ENCODE data around the gene HTT-AS.

Gene HTT-AS

GRCh38 chr4:3046162-3046561 is 28.2 kb downstream of the HTT-AS start:
- Histone ChIP-seq H3K27ac (ENCODE audit: low read depth, low read length) (no peak overlapping the region), H3K4me3 (ENCODE audit: low read depth in 1 of 2, low read length in 2 of 2) (no peak overlapping the region)

GRCh38 chr4:3044870-3045819 is 29.2 kb downstream of the HTT-AS start:
- Histone ChIP-seq H3K27ac (ENCODE audit: low read depth, low read length) (no peak overlapping the region), H3K9me3 (ENCODE audit: low read length) (no peaks in the 10 kb centered on the region), H3K4me3 (ENCODE audit: low read depth in 1 of 2, low read length in 2 of 2) (no peak overlapping the region), H3K27me3 (ENCODE audit: control insufficient read depth in 1 of 2, insufficient read depth in 2 of 2, low read length in 2 of 2) (no peaks in the 10 kb centered on the region), H3K9ac (ENCODE audit: low read length) (no peak overlapping the region), H3K36me3 (ENCODE audit: insufficient read depth, low read length) (no peaks in the 10 kb centered on the region), H3K4me1 (ENCODE audit: insufficient read depth, low read length) (peaks cover 5% of the 10 kb centered on the region)

More at GRCh38 chr4:3046162-3046561, 28.2 kb downstream of the HTT-AS start:
- Histone ChIP-seq H3K36me3 (ENCODE audit: insufficient read depth, low read length) (no peaks in the 10 kb centered on the region), H3K4me1 (ENCODE audit: insufficient read depth, low read length) (peaks cover 5% of the 10 kb centered on the region), H3K9me3 (ENCODE audit: low read length) (no peaks in the 10 kb centered on the region), H3K27me3 (ENCODE audit: control insufficient read depth in 1 of 2, insufficient read depth in 2 of 2, low read length in 2 of 2) (no peaks in the 10 kb centered on the region), H3K9ac (ENCODE audit: low read length) (no peak overlapping the region)

GRCh38 chr4:3043282-3044020 is 30.9 kb downstream of the HTT-AS start:
- Histone ChIP-seq H3K4me3 (ENCODE audit: low read depth in 1 of 2, low read length in 2 of 2) (no peak overlapping the region), H3K27ac (ENCODE audit: low read depth, low read length) (no peak overlapping the region), H3K27me3 (ENCODE audit: control insufficient read depth in 1 of 2, insufficient read depth in 2 of 2, low read length in 2 of 2) (no peaks in the 10 kb centered on the region), H3K36me3 (ENCODE audit: insufficient read depth, low read length) (no peaks in the 10 kb centered on the region), H3K4me1 (ENCODE audit: insufficient read depth, low read length) (peaks cover 7% of the 10 kb centered on the region), H3K9ac (ENCODE audit: low read length) (no peak overlapping the region), H3K9me3 (ENCODE audit: low read length) (no peaks in the 10 kb centered on the region)

- H3K27ac ChIP-seq (ENCODE audit: low read depth, low read length): peak overlapping the region; percentile 66
- H3K4me3 ChIP-seq (ENCODE audit: low read depth in 1 of 2, low read length in 2 of 2): peak overlapping the region; percentile 64 to 65
- H3K9me3 ChIP-seq (ENCODE audit: low read length): no peaks in the 10 kb centered on the region
These were observed 32.1 kb downstream of the HTT-AS start for GRCh38 chr4:3042226-3042625.

GRCh38 chr4:3041192-3042142 is 32.9 kb downstream of the HTT-AS start:
- H3K9me3 ChIP-seq (ENCODE audit: low read length): no peaks in the 10 kb centered on the region
- H3K27me3 ChIP-seq (ENCODE audit: control insufficient read depth in 1 of 2, insufficient read depth in 2 of 2, low read length in 2 of 2): no peaks in the 10 kb centered on the region
- peak overlapping the region; percentile 39 for H3K9ac ChIP-seq (ENCODE audit: low read length)
- H3K36me3 ChIP-seq (ENCODE audit: insufficient read depth, low read length): no peaks in the 10 kb centered on the region
- H3K4me3 ChIP-seq (ENCODE audit: low read depth in 1 of 2, low read length in 2 of 2): peak overlapping the region; percentile 64 to 65
- H3K4me1 ChIP-seq (ENCODE audit: insufficient read depth, low read length): peaks cover 19% of the 10 kb centered on the region
- peak overlapping the region; percentile 66 for H3K27ac ChIP-seq (ENCODE audit: low read depth, low read length)

More at GRCh38 chr4:3042226-3042625, 32.1 kb downstream of the HTT-AS start:
- H3K36me3 ChIP-seq (ENCODE audit: insufficient read depth, low read length): no peaks in the 10 kb centered on the region
- peaks cover 19% of the 10 kb centered on the region for H3K4me1 ChIP-seq (ENCODE audit: insufficient read depth, low read length)
- peak overlapping the region; percentile 39 for H3K9ac ChIP-seq (ENCODE audit: low read length)
- H3K27me3 ChIP-seq (ENCODE audit: control insufficient read depth in 1 of 2, insufficient read depth in 2 of 2, low read length in 2 of 2): no peaks in the 10 kb centered on the region

- peak overlapping the region; percentile 64 to 65 for H3K4me3 ChIP-seq (ENCODE audit: low read depth in 1 of 2, low read length in 2 of 2)
- H3K9me3 ChIP-seq (ENCODE audit: low read length): no peaks in the 10 kb centered on the region
- peaks cover 19% of the 10 kb centered on the region for H3K4me1 ChIP-seq (ENCODE audit: insufficient read depth, low read length)
- no peaks in the 10 kb centered on the region for H3K36me3 ChIP-seq (ENCODE audit: insufficient read depth, low read length)
- peak overlapping the region; percentile 66 for H3K27ac ChIP-seq (ENCODE audit: low read depth, low read length)
- H3K9ac ChIP-seq (ENCODE audit: low read length): no peak overlapping the region
- no peaks in the 10 kb centered on the region for H3K27me3 ChIP-seq (ENCODE audit: control insufficient read depth in 1 of 2, insufficient read depth in 2 of 2, low read length in 2 of 2)
These were observed 33.7 kb downstream of the HTT-AS start for GRCh38 chr4:3040452-3041191.

- no peak overlapping the region for H3K27ac ChIP-seq (ENCODE audit: low read depth, low read length)
- no peaks in the 10 kb centered on the region for H3K36me3 ChIP-seq (ENCODE audit: insufficient read depth, low read length)
- H3K9me3 ChIP-seq (ENCODE audit: low read length): no peaks in the 10 kb centered on the region
- no peak overlapping the region for H3K4me3 ChIP-seq (ENCODE audit: low read depth in 1 of 2, low read length in 2 of 2)
- peaks cover 19% of the 10 kb centered on the region for H3K4me1 ChIP-seq (ENCODE audit: insufficient read depth, low read length)
- no peak overlapping the region for H3K9ac ChIP-seq (ENCODE audit: low read length)
- H3K27me3 ChIP-seq (ENCODE audit: control insufficient read depth in 1 of 2, insufficient read depth in 2 of 2, low read length in 2 of 2): no peaks in the 10 kb centered on the region
These were observed 34.5 kb downstream of the HTT-AS start for GRCh38 chr4:3039706-3040366.

- Histone ChIP-seq H3K27ac (ENCODE audit: low read depth, low read length) (no peak overlapping the region), H3K9me3 (ENCODE audit: low read length) (no peaks in the 10 kb centered on the region), H3K9ac (ENCODE audit: low read length) (no peak overlapping the region), H3K4me3 (ENCODE audit: low read depth in 1 of 2, low read length in 2 of 2) (peak overlapping the region; percentile 27 to 57), H3K36me3 (ENCODE audit: insufficient read depth, low read length) (no peaks in the 10 kb centered on the region), H3K27me3 (ENCODE audit: control insufficient read depth in 1 of 2, insufficient read depth in 2 of 2, low read length in 2 of 2) (no peaks in the 10 kb centered on the region), H3K4me1 (ENCODE audit: insufficient read depth, low read length) (peaks cover 19% of the 10 kb centered on the region)
These were observed 36.3 kb downstream of the HTT-AS start for GRCh38 chr4:3037957-3038461.

- H3K4me3 ChIP-seq (ENCODE audit: low read depth in 1 of 2, low read length in 2 of 2): no peak overlapping the region
- H3K27ac ChIP-seq (ENCODE audit: low read depth, low read length): no peak overlapping the region
- no peaks in the 10 kb centered on the region for H3K9me3 ChIP-seq (ENCODE audit: low read length)
- no peak overlapping the region for H3K9ac ChIP-seq (ENCODE audit: low read length)
- no peaks in the 10 kb centered on the region for H3K27me3 ChIP-seq (ENCODE audit: control insufficient read depth in 1 of 2, insufficient read depth in 2 of 2, low read length in 2 of 2)
- H3K4me1 ChIP-seq (ENCODE audit: insufficient read depth, low read length): peaks cover 13% of the 10 kb centered on the region
- no peaks in the 10 kb centered on the region for H3K36me3 ChIP-seq (ENCODE audit: insufficient read depth, low read length)
These were observed 38.0 kb downstream of the HTT-AS start for GRCh38 chr4:3036131-3036952.
